DMS79 (cell line): Measurements from ENCODE around the gene BAAT.

Experiments
- DNase-seq: peaks from one replicate; lab custom pipeline; 2025; lab: John Stamatoyannopoulos, UW

Gene BAAT

DNA sequence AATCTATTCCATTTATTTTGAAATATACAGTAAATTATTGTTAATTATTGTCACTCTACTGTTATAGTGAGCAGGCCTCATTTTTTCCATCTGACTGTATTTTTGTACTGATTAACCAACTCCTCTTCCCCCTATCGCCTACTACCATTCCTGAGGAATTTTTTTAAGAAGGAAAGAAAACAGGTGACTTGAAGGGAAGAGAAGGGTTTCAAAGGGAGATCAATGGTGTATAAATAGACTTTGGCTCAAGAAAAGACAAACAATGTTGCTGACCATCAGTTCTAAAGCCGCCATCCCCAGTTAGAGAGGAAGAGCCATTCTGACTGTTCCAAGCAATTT lies 69.7 kb downstream of the BAAT start:
- no peak for DNase-seq

DNA sequence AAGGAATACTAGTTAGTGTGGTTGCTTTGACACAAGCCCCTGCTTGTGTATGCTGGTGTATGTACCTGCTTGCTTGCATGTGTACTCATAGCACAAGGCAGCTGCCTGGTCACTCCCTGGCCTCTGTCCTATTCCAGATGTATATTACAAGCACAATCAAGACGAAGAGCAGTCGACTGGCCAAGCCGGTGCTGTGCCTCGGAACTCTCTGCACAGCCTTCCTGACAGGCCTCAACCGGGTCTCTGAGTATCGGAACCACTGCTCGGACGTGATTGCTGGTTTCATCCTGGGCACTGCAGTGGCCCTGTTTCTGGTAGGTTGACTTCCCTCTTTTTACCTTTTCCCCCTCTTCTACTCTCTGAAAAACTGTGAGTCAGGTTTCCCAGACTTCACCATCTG lies 72.1 kb downstream of the BAAT start:
- no peak for DNase-seq

DNA sequence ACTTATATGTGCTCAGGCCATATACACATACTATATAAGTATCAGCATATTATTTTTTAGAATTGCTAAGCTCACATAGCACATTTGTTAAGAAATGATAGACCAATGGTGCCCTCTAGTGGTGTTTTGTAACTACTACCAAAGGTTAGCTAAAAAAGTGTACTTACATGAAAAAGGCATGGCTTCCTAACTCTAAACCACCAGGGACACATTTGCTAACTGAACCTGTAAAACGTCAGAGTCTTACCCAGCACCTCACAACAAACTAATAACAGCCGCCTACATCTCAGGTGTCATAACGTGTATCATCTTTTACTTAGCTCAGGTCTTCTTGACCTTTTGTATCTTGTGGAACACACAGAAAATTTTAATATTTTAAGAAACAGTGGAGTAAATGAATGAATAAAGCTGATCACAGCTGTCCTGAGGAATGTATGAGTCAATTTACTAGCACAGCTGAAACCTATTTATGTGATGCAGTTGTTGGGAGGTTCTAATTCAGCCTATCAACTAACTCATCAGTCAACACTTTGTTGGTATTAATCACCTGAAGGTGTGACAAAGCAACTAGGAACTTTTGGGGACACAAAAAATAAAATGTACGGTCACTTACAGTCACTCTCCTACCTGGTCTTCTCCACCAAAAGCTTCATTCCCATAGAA lies 72.9 kb downstream of the BAAT start:
- no peak for DNase-seq

DNA sequence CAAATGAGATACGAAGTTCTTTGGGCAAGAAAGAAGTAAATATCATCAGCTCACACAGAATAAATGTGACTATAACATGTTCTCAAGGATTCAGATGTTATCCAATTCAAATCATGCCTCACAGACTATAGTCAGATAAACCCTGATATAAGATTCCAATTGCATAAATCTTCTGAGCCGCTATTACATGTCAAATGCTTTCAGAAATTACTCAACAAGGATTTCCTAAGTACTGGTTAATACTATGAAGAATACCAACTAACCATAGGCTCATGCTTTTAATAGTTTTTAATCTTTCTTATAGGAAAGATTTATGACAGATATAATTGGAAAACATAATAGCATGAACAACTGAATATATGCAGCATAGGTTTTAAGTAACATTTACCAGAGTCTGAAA lies 73.6 kb downstream of the BAAT start:
- no peak for DNase-seq
